HepG2 (cell line): ENCODE measurements around the gene EWSR1. TPM values are rescaled to one million over a fixed set of nuclear protein-coding genes. Genes with fewer than 3 reads are reported as not detected.

Experiments used
- ATAC-seq: fragments of 200-7000 bp; cut with Tn5 transposase; 3 replicates; pipeline ENCODE4 v1.9.1; 2020; ENCODE audit warnings: mild to moderate bottlenecking, moderate library complexity
- BruUV-seq: library from RNA; stranded (reverse); fragments of 400-500 nt; replicated peaks from 2 replicates; lab custom pipeline; 2021; lab: Mats Ljungman, UMichigan
- CTCF ChIA-PET: fragments of 300-600 bp; formaldehyde crosslinking; extraction: SDS; loops from one replicate; lab custom pipeline; 2021; ENCODE audit warnings: low total read pairs, inconsistent platforms, low intra/inter-chr PET ratio; lab: Yijun Ruan, JAX
- POLR2A ChIA-PET: fragments of 350-600 bp; sonication (Branson Sonifier 250); formaldehyde crosslinking; loops from one replicate; lab custom pipeline; 2020; ENCODE audit warnings: antibody characterized with exemption, inconsistent platforms; lab: Yijun Ruan, JAX
- DNase-seq: peaks from one replicate; pipeline ENCODE4 v3.0.0-alpha.2; 2015; ENCODE audit warnings: low spot score
- FAIRE-seq: peaks from 3 replicates; lab custom pipeline; 2011; peaks lifted over from hg19 to GRCh38; lab: Jason Lieb, UNC
- H2AFZ ChIP-seq: one replicate; pipeline ENCODE4 v1.6.1; 2011; ENCODE audit warnings: low read length, inconsistent platforms
- H3K27ac ChIP-seq: fragments of 300-600 bp; 3 replicates; pipeline ENCODE4 v1.8.0; 2011; ENCODE audit warnings: mixed run types, mild to moderate bottlenecking, mixed read lengths, low read length, inconsistent platforms; ENCODE audit not compliant: insufficient read depth; ENCODE audit errors: extremely low read length
- H3K27me3 ChIP-seq, 2 experiments: fragments of 200-600 bp in 1 of 2; 2 replicates in 1 of 2; 3 replicates in 1 of 2; pipeline versions ENCODE4 v1.6.0 to v1.8.0; 2011; ENCODE audit warnings: low read length in 2 of 2, mild to moderate bottlenecking in 2 of 2, moderate library complexity in 2 of 2, inconsistent platforms in 1 of 2; ENCODE audit not compliant: insufficient read depth in 2 of 2, control insufficient read depth in 1 of 2
- H3K36me3 ChIP-seq, 2 experiments: fragments of 200-600 bp in 1 of 2; replicated peaks in 1 of 2; 2 replicates in 1 of 2; 3 replicates in 1 of 2; pipeline versions ENCODE4 v1.5.1 to v1.8.0; 2011; ENCODE audit warnings: low read length in 2 of 2, inconsistent platforms in 1 of 2; ENCODE audit not compliant: insufficient read depth in 2 of 2, control insufficient read depth in 1 of 2
- H3K4me1 ChIP-seq: 2 replicates; pipeline ENCODE4 v1.5.1; 2012; ENCODE audit warnings: low read length, inconsistent platforms; ENCODE audit not compliant: insufficient read depth
- H3K4me2 ChIP-seq: 2 replicates; pipeline ENCODE4 v1.6.0; 2011; ENCODE audit warnings: low read depth, low read length, inconsistent platforms
- H3K4me3 ChIP-seq, 3 experiments: fragments of 200-600 bp in 1 of 3; sonication (generic), shearing (Covaris generic) in 1 of 3; replicated peaks in 1 of 3; 2 replicates each; pipeline ENCODE4 v1.5.1; 2011 to 2016; ENCODE audit warnings: low read length in 3 of 3, inconsistent platforms in 2 of 3, low read depth in 2 of 3, mild to moderate bottlenecking in 2 of 3, control low read depth in 1 of 3, mixed read lengths in 1 of 3; ENCODE audit not compliant: insufficient read depth in 1 of 3
- H3K79me2 ChIP-seq: one replicate; pipeline ENCODE4 v1.6.1; 2011; ENCODE audit warnings: low read length, inconsistent platforms; ENCODE audit not compliant: insufficient read depth
- H3K9ac ChIP-seq: 2 replicates; pipeline ENCODE4 v1.6.0; 2011; ENCODE audit warnings: mild to moderate bottlenecking, low read depth, low read length, inconsistent platforms; ENCODE audit not compliant: insufficient read depth
- H3K9me3 ChIP-seq: 2 replicates; pipeline ENCODE4 v1.5.1; 2012; ENCODE audit warnings: mild to moderate bottlenecking, low read length
- H4K20me1 ChIP-seq: 2 replicates; pipeline ENCODE4 v1.6.0; 2011; ENCODE audit warnings: inconsistent platforms, mild to moderate bottlenecking, low read length, moderate library complexity; ENCODE audit not compliant: insufficient read depth
- FOXA1 ChIP-seq, 2 experiments: fragments of 450-650 bp in 1 of 2; sonication (generic) in 1 of 2; formaldehyde crosslinking in 1 of 2; IDR thresholded peaks; 2 replicates each; pipeline versions ENCODE4 v1.4.0 to v1.6.1; 2016 to 2020; ENCODE audit warnings: missing genetic modification reagents in 1 of 2
- HMGA1 ChIP-seq: sonication (generic); formaldehyde crosslinking; conservative IDR thresholded peaks from 2 replicates; pipeline ENCODE4 v1.4.0; 2020; ENCODE audit warnings: missing genetic modification reagents
- NRL ChIP-seq: sonication (generic); formaldehyde crosslinking; IDR thresholded peaks from 2 replicates; pipeline ENCODE4 v1.5.0; 2020; ENCODE audit warnings: missing genetic modification reagents, mild to moderate bottlenecking, moderate library complexity, borderline replicate concordance
- PCBP2 ChIP-seq: fragments of 200-400 bp; formaldehyde crosslinking; optimal IDR thresholded peaks from 2 replicates; pipeline ENCODE3; 2018; ENCODE audit warnings: low read length, low read depth; ENCODE audit not compliant: poor library complexity, severe bottlenecking
- RCOR2 ChIP-seq: IDR thresholded peaks from 2 replicates; pipeline ENCODE4 v1.6.1; 2016; ENCODE audit warnings: missing biosample characterization, missing genetic modification reagents
- RFX3 ChIP-seq: IDR thresholded peaks from 2 replicates; pipeline ENCODE4 v1.6.1; 2016; ENCODE audit warnings: missing biosample characterization, missing genetic modification reagents
- SATB2 ChIP-seq: sonication (generic); formaldehyde crosslinking; IDR thresholded peaks from 2 replicates; pipeline ENCODE4 v1.5.0; 2020; ENCODE audit warnings: missing genetic modification reagents
- SMARCC2 ChIP-seq: fragments of 450-650 bp; IDR thresholded peaks from 2 replicates; pipeline ENCODE4 v1.6.1; 2017; ENCODE audit warnings: antibody characterized with exemption, mild to moderate bottlenecking
- ZNF367 ChIP-seq: sonication (generic); formaldehyde crosslinking; IDR thresholded peaks from 2 replicates; pipeline ENCODE4 v1.4.0; 2020; ENCODE audit warnings: missing genetic modification reagents, borderline replicate concordance
- ZNF446 ChIP-seq: sonication (generic); formaldehyde crosslinking; IDR thresholded peaks from 2 replicates; pipeline ENCODE4 v1.5.0; 2020; ENCODE audit warnings: mild to moderate bottlenecking, missing genetic modification reagents
- ZNF782 ChIP-seq: sonication (generic); formaldehyde crosslinking; IDR thresholded peaks from 2 replicates; pipeline ENCODE4 v1.4.0; 2020; ENCODE audit warnings: missing genetic modification reagents, mild to moderate bottlenecking, borderline replicate concordance
- ZNF792 ChIP-seq: IDR thresholded peaks from 2 replicates; pipeline ENCODE4 v1.6.1; 2016
- WGBS: methylation state at CpG from one replicate; pipeline ENCODE4 v1.1.6; 2017; ENCODE audit warnings: low lambda C conversion rate; 5-methylcytosine and 5-hydroxymethylcytosine counted together
- in situ Hi-C: cut with HindIII; loops from 2 replicates; pipeline ENCODE4 v1.10.0; 2017; ENCODE audit warnings: low pct_unique_long_range_greater_than_20kb; ENCODE audit not compliant: extremely low pct_ligation_motif_present
- intact Hi-C: fragments of 100-400 bp; cut with micrococcal nuclease; formaldehyde crosslinking; loops from one replicate; pipeline ENCODE4 v1.10.0; 2022; ENCODE audit not compliant: unreplicated experiment
- polyA plus RNA-seq, 8 experiments: library from polyadenylated mRNA; depleted of rRNA in 3 of 8; stranded (reverse) in 7 of 8; unstranded in 1 of 8; fragments of >200 nt; fragmentation: Illumina TruSeq in 4 of 8; extraction: Trizol in 4 of 8; gene quantifications; 2 replicates each; pipeline versions ENCODE4 v1.2.1 to v1.2.3, GENCODE V29; 2011 to 2016; ENCODE audit warnings: low read depth in 4 of 8, missing spikeins in 1 of 8, mixed read lengths in 1 of 8; ENCODE audit not compliant: insufficient read depth in 1 of 8
- total RNA-seq, 5 experiments: library from RNA; depleted of rRNA; stranded (reverse); fragments of >200 nt; fragmentation: Illumina TruSeq; extraction: Trizol; gene quantifications; 2 replicates each; pipeline ENCODE4 v1.2.3, GENCODE V29; 2016; ENCODE audit warnings: low read depth in 1 of 5
- TF ChIP-seq, protein P1 (sequence below): IDR thresholded peaks from 2 replicates; pipeline ENCODE4 v1.6.1; 2012; ENCODE audit warnings: low read depth, low read length, improper control_type of control experiment
- TF ChIP-seq, protein P2 (sequence below): IDR thresholded peaks from 2 replicates; pipeline ENCODE4 v1.6.1; 2016; ENCODE audit warnings: low read depth, missing genetic modification reagents, missing compliant biosample characterization
- TF ChIP-seq, protein P3 (sequence below): sonication (generic); formaldehyde crosslinking; IDR thresholded peaks from 2 replicates; pipeline ENCODE4 v1.5.0; 2020; ENCODE audit warnings: mild to moderate bottlenecking, missing genetic modification reagents

Gene EWSR1
- total and polyA plus RNA-seq, 2 of the 13 experiments (the other 11 are each of a cell fraction or from before 2014, with no cell fraction given): 211 to 326 TPM

DNA sequence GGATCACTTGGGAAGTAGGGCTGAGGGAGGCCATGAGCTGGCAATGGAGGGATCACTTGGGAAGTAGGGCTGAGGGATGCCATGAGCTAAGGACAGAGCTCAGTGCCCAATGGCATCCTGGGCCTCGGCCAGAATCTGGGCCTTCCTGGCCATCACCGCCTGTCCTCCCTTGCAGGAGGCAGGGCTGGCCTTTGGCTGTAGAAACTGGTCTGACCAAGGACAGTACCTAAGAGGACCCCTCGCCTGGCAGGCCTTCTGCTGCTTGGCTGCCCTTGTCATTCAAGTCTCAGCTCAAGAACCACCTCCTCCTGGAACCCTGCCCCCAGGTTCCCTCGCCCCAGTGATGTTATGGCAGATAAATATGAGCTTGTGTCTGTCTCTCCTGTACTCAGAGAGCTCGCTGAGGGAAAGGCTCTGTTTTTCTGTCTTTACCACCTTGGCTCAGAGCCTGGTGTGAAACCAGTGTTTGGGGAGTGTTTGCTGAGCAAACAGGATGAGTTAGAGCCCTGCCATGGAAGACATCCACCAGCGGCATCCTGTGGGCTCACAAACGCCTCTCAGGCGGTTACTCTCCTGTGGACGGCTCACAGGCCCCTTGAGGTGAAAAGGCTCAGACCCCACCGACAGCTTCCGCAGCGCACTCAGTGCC, 66.8 kb downstream of the EWSR1 start (continued):
- TF ChIP-seq, protein P1, sequence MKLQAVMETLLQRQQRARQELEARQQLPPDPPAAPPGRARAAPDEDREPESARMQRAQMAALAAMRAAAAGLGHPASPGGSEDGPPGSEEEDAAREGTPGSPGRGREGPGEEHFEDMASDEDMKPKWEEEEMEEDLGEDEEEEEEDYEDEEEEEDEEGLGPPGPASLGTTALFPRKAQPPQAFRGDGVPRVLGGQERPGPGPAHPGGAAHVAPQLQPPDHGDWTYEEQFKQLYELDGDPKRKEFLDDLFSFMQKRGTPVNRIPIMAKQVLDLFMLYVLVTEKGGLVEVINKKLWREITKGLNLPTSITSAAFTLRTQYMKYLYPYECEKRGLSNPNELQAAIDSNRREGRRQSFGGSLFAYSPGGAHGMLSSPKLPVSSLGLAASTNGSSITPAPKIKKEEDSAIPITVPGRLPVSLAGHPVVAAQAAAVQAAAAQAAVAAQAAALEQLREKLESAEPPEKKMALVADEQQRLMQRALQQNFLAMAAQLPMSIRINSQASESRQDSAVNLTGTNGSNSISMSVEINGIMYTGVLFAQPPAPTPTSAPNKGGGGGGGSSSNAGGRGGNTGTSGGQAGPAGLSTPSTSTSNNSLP: no peak
- TF ChIP-seq ZNF782 (CRISPR knock-in tag) (no peak), RCOR2 (CRISPR knock-in tag) (no peak), NRL (CRISPR knock-in tag) (no peak), FOXA1 (IDR thresholded peaks at IDR 0.05) (no peak), FOXA1 (CRISPR knock-in tag; IDR thresholded peaks at IDR 0.05) (peak; percentile 31; the same call in 1 of the 2 replicates), ZNF792 (CRISPR knock-in tag) (no peak), SMARCC2 (no peak), ZNF367 (CRISPR knock-in tag) (no peak), SATB2 (no peak), RFX3 (CRISPR knock-in tag) (no peak), ZNF446 (CRISPR knock-in tag) (no peak), HMGA1 (no peak)

DNA sequence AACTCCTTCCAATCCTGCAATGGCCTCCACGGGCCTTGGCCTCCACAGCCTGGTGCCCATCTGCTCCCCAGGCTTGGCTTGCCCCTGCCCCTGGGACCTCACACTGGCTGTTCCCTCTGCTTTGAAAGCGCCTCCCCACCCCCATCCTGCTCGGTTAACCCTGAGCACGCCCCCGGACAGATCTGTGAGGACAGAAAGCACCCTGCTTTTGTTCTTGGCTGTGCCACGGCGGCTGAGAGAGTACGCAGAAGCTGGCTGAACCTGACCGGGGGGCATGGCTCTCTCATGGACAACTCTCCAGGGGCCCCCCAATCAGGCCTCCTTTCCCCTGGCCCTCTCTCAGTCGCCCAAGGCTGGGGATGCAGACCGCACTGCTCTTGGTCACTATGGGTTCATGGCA, 67.6 kb downstream of the EWSR1 start:
- FAIRE-seq: no peak
- DNase-seq: no peak
- no peak overlapping the region for H3K27ac ChIP-seq
- no TSS peak for BruUV-seq
- in situ Hi-C loops: no loop called here
- H2AFZ ChIP-seq: no peak overlapping the region
- H3K36me3 ChIP-seq: peaks cover 18 to 42% of the 10 kb centered on the region in 2 experiments
- no peak overlapping the region for H3K4me3 ChIP-seq
- no peaks in the 10 kb centered on the region for H3K27me3 ChIP-seq
- intact Hi-C loops: no loop called here
- H3K9ac ChIP-seq: no peak overlapping the region
- no peaks in the 10 kb centered on the region for H3K9me3 ChIP-seq
- no peaks in the 10 kb centered on the region for H4K20me1 ChIP-seq
- CTCF ChIA-PET: no interaction called here
- POLR2A ChIA-PET: no interaction called here
- H3K4me1 ChIP-seq: peaks cover 14% of the 10 kb centered on the region
- ATAC-seq: no peak
- H3K79me2 ChIP-seq: no peaks in the 10 kb centered on the region
- WGBS: 91% methylated on average over 5 of the region's 11 CpGs
- H3K4me2 ChIP-seq: no peak overlapping the region
- TF ChIP-seq, protein P2, sequence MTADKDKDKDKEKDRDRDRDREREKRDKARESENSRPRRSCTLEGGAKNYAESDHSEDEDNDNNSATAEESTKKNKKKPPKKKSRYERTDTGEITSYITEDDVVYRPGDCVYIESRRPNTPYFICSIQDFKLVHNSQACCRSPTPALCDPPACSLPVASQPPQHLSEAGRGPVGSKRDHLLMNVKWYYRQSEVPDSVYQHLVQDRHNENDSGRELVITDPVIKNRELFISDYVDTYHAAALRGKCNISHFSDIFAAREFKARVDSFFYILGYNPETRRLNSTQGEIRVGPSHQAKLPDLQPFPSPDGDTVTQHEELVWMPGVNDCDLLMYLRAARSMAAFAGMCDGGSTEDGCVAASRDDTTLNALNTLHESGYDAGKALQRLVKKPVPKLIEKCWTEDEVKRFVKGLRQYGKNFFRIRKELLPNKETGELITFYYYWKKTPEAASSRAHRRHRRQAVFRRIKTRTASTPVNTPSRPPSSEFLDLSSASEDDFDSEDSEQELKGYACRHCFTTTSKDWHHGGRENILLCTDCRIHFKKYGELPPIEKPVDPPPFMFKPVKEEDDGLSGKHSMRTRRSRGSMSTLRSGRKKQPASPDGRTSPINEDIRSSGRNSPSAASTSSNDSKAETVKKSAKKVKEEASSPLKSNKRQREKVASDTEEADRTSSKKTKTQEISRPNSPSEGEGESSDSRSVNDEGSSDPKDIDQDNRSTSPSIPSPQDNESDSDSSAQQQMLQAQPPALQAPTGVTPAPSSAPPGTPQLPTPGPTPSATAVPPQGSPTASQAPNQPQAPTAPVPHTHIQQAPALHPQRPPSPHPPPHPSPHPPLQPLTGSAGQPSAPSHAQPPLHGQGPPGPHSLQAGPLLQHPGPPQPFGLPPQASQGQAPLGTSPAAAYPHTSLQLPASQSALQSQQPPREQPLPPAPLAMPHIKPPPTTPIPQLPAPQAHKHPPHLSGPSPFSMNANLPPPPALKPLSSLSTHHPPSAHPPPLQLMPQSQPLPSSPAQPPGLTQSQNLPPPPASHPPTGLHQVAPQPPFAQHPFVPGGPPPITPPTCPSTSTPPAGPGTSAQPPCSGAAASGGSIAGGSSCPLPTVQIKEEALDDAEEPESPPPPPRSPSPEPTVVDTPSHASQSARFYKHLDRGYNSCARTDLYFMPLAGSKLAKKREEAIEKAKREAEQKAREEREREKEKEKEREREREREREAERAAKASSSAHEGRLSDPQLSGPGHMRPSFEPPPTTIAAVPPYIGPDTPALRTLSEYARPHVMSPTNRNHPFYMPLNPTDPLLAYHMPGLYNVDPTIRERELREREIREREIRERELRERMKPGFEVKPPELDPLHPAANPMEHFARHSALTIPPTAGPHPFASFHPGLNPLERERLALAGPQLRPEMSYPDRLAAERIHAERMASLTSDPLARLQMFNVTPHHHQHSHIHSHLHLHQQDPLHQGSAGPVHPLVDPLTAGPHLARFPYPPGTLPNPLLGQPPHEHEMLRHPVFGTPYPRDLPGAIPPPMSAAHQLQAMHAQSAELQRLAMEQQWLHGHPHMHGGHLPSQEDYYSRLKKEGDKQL (CRISPR knock-in tag): no peak
- TF ChIP-seq, protein P3, sequence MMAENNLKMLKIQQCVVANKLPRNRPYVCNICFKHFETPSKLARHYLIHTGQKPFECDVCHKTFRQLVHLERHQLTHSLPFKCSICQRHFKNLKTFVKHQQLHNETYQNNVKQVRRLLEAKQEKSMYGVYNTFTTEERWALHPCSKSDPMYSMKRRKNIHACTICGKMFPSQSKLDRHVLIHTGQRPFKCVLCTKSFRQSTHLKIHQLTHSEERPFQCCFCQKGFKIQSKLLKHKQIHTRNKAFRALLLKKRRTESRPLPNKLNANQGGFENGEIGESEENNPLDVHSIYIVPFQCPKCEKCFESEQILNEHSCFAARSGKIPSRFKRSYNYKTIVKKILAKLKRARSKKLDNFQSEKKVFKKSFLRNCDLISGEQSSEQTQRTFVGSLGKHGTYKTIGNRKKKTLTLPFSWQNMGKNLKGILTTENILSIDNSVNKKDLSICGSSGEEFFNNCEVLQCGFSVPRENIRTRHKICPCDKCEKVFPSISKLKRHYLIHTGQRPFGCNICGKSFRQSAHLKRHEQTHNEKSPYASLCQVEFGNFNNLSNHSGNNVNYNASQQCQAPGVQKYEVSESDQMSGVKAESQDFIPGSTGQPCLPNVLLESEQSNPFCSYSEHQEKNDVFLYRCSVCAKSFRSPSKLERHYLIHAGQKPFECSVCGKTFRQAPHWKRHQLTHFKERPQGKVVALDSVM (CRISPR knock-in tag): no peak
- no peak for TF ChIP-seq PCBP2
